HepG2 (cell line): ENCODE results near the gene NUDT22. TPM values are rescaled to one million over a fixed set of nuclear protein-coding genes. Genes with fewer than 3 reads are reported as not detected.

Experiments used
- BRCA1 ChIP-seq: sonication (generic); formaldehyde crosslinking; IDR thresholded peaks from 2 replicates; pipeline ENCODE4 v1.4.0; 2020; ENCODE audit warnings: missing genetic modification reagents
- BRF2 ChIP-seq: sonication (generic); formaldehyde crosslinking; IDR thresholded peaks from 2 replicates; pipeline ENCODE4 v1.8.1; 2022; ENCODE audit warnings: mild to moderate bottlenecking, missing genetic modification reagents
- PITX1 ChIP-seq: sonication (generic); formaldehyde crosslinking; IDR thresholded peaks from 2 replicates; pipeline ENCODE4 v1.5.1; 2020; ENCODE audit warnings: mild to moderate bottlenecking, missing genetic modification reagents
- TGIF2 ChIP-seq: IDR thresholded peaks from 2 replicates; pipeline ENCODE4 v1.6.1; 2016; ENCODE audit warnings: control low read depth, missing compliant biosample characterization
- ZBED4 ChIP-seq: sonication (generic); formaldehyde crosslinking; IDR thresholded peaks from 2 replicates; pipeline ENCODE4 v1.4.0; 2020; ENCODE audit warnings: missing genetic modification reagents, borderline replicate concordance
- ZFP91 ChIP-seq: sonication (generic); formaldehyde crosslinking; IDR thresholded peaks from 2 replicates; pipeline ENCODE4 v1.9.0; 2022; ENCODE audit warnings: missing genetic modification reagents, mild to moderate bottlenecking, borderline replicate concordance
- ZNF33B ChIP-seq: sonication (generic); formaldehyde crosslinking; IDR thresholded peaks from 2 replicates; pipeline ENCODE4 v1.5.1; 2020; ENCODE audit warnings: mild to moderate bottlenecking, missing genetic modification reagents
- ZNF547 ChIP-seq: sonication (generic); formaldehyde crosslinking; IDR thresholded peaks from 2 replicates; pipeline ENCODE4 v1.5.1; 2020; ENCODE audit warnings: mild to moderate bottlenecking, missing genetic modification reagents
- ZNF607 ChIP-seq: sonication (generic); formaldehyde crosslinking; IDR thresholded peaks from 2 replicates; pipeline ENCODE4 v1.5.1; 2020; ENCODE audit warnings: missing genetic modification reagents, mild to moderate bottlenecking, borderline replicate concordance
- ZNF619 ChIP-seq: sonication (generic); formaldehyde crosslinking; IDR thresholded peaks from 2 replicates; pipeline ENCODE4 v1.4.0; 2020; ENCODE audit warnings: mild to moderate bottlenecking, missing genetic modification reagents
- ZSCAN20 ChIP-seq: sonication (generic); formaldehyde crosslinking; IDR thresholded peaks from 2 replicates; pipeline ENCODE4 v1.4.0; 2020; ENCODE audit warnings: missing genetic modification reagents, mild to moderate bottlenecking, borderline replicate concordance
- ZZZ3 ChIP-seq: sonication (generic); formaldehyde crosslinking; IDR thresholded peaks from 2 replicates; pipeline ENCODE4 v1.4.0; 2020; ENCODE audit warnings: missing genetic modification reagents, mild to moderate bottlenecking, borderline replicate concordance
- polyA plus RNA-seq, 8 experiments: library from polyadenylated mRNA; depleted of rRNA in 3 of 8; stranded (reverse) in 7 of 8; unstranded in 1 of 8; fragments of >200 nt; fragmentation: Illumina TruSeq in 4 of 8; extraction: Trizol in 4 of 8; gene quantifications; 2 replicates each; pipeline versions ENCODE4 v1.2.1 to v1.2.3, GENCODE V29; 2011 to 2016; ENCODE audit warnings: low read depth in 4 of 8, missing spikeins in 1 of 8, mixed read lengths in 1 of 8; ENCODE audit not compliant: insufficient read depth in 1 of 8
- total RNA-seq, 5 experiments: library from RNA; depleted of rRNA; stranded (reverse); fragments of >200 nt; fragmentation: Illumina TruSeq; extraction: Trizol; gene quantifications; 2 replicates each; pipeline ENCODE4 v1.2.3, GENCODE V29; 2016; ENCODE audit warnings: low read depth in 1 of 5
- TF ChIP-seq, protein P1 (sequence below): sonication (generic); formaldehyde crosslinking; IDR thresholded peaks from 2 replicates; pipeline ENCODE4 v1.5.1; 2020; ENCODE audit warnings: mild to moderate bottlenecking, missing genetic modification reagents, moderate library complexity
- TF ChIP-seq, protein P2 (sequence below): sonication (generic); formaldehyde crosslinking; IDR thresholded peaks from 2 replicates; pipeline ENCODE4 v1.5.1; 2020; ENCODE audit warnings: missing genetic modification reagents, mild to moderate bottlenecking, borderline replicate concordance
- TF ChIP-seq, protein P3 (sequence below): sonication (generic); formaldehyde crosslinking; IDR thresholded peaks from 2 replicates; pipeline ENCODE4 v1.8.1; 2023; ENCODE audit warnings: mild to moderate bottlenecking, missing genetic modification reagents

The NUDT22 gene
- total and polyA plus RNA-seq, 2 of the 13 experiments (the other 11 are each of a cell fraction or from before 2014, with no cell fraction given): 33.5 to 39.8 TPM

DNA sequence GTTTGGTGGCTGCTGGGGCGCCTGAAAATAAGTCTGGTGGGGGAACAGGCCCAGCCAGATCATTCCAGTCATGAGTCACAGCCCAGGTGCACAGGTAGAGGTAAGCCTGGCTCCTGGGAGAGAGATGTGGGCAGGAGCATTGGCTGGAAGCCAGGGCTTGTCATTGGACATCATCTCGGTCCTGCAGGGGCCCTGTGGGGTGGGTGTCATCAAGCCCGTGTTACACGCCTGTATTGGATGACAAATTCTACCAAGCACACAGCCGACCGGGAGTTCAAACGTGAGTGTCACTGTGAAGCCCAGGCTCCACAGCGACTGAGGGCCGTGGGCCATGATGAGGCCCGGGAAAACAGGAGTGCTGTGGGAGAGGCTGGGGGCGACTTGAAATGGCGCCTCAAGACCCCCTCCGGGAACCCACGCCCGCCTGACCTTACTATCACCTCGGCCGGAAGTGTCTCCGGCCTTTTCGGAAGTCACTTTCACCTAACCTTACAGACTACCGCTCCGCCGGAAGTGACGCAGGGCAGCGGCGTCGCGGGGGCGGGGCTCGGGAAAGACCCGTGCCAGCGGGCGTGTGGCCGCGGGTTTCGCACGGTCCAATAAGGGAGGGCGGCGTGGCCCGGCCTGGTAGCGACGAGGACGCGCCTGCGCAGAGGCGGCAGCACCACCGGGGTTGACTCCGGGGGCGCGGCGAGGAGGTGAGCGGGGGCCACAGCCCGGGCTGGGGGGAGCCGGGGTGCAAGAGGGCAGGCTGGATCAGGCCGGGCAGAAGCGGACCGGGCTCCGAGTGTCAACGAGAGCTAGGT, 14.6 kb downstream of the NUDT22 start, which contains the start of gene FKBP2 (continued):
- TF ChIP-seq, protein P1, sequence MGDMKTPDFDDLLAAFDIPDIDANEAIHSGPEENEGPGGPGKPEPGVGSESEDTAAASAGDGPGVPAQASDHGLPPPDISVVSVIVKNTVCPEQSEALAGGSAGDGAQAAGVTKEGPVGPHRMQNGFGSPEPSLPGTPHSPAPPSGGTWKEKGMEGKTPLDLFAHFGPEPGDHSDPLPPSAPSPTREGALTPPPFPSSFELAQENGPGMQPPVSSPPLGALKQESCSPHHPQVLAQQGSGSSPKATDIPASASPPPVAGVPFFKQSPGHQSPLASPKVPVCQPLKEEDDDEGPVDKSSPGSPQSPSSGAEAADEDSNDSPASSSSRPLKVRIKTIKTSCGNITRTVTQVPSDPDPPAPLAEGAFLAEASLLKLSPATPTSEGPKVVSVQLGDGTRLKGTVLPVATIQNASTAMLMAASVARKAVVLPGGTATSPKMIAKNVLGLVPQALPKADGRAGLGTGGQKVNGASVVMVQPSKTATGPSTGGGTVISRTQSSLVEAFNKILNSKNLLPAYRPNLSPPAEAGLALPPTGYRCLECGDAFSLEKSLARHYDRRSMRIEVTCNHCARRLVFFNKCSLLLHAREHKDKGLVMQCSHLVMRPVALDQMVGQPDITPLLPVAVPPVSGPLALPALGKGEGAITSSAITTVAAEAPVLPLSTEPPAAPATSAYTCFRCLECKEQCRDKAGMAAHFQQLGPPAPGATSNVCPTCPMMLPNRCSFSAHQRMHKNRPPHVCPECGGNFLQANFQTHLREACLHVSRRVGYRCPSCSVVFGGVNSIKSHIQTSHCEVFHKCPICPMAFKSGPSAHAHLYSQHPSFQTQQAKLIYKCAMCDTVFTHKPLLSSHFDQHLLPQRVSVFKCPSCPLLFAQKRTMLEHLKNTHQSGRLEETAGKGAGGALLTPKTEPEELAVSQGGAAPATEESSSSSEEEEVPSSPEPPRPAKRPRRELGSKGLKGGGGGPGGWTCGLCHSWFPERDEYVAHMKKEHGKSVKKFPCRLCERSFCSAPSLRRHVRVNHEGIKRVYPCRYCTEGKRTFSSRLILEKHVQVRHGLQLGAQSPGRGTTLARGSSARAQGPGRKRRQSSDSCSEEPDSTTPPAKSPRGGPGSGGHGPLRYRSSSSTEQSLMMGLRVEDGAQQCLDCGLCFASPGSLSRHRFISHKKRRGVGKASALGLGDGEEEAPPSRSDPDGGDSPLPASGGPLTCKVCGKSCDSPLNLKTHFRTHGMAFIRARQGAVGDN (CRISPR knock-in tag): peak; percentile 89
- TF ChIP-seq ZZZ3 (no peak), ZNF33B (CRISPR knock-in tag) (peak; percentile 40; the same call in 1 of the 2 replicates), ZNF619 (CRISPR knock-in tag) (no peak), TGIF2 (CRISPR knock-in tag) (peak; percentile 66; the same call in 1 of the 2 replicates), ZBED4 (CRISPR knock-in tag) (no peak), ZNF547 (CRISPR knock-in tag) (no peak), PITX1 (CRISPR knock-in tag) (peak; percentile 13; the same call in 1 of the 2 replicates), ZSCAN20 (0 out of 2 replicates have a peak, but pooled peaks have one; percentile 54), ZNF607 (CRISPR knock-in tag) (peak; percentile 79), ZFP91 (CRISPR knock-in tag) (peak; percentile 76), BRCA1 (CRISPR knock-in tag) (peak; percentile 32; the same call in 1 of the 2 replicates), BRF2 (CRISPR knock-in tag) (no peak; the same call in 1 of the 2 replicates)
- TF ChIP-seq, protein P2, sequence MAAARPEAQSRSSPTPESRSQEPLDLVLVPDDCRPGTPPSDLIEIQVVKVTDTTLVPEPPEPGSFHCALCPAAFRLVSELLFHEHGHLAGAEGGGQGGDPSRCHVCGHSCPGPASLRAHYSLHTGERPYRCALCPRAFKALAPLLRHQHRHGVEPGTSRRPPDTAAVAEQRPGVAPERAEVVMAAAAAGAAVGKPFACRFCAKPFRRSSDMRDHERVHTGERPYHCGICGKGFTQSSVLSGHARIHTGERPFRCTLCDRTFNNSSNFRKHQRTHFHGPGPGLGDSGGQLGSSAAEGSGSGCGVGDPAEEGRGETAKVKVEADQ (CRISPR knock-in tag): no peak
- TF ChIP-seq, protein P3, sequence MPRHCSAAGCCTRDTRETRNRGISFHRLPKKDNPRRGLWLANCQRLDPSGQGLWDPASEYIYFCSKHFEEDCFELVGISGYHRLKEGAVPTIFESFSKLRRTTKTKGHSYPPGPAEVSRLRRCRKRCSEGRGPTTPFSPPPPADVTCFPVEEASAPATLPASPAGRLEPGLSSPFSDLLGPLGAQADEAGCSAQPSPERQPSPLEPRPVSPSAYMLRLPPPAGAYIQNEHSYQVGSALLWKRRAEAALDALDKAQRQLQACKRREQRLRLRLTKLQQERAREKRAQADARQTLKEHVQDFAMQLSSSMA (CRISPR knock-in tag): no peak
